Hepatocyte (in vitro differentiated cells): ENCODE results near the gene AFF2. TPM values are rescaled to one million over a fixed set of nuclear protein-coding genes. Genes with fewer than 3 reads are reported as not detected.

Source experiments
- DNase-seq: peaks from one replicate; pipeline ENCODE4 v3.0.0-alpha.2; 2016; ENCODE audit warnings: low spot score
- H2AFZ ChIP-seq: fragments of 200-600 bp; sonication (generic); 2 replicates; pipeline ENCODE4 v1.6.0; 2016; ENCODE audit warnings: antibody characterized with exemption, mild to moderate bottlenecking
- H3K27ac ChIP-seq: fragments of 200-600 bp; sonication (generic); 2 replicates; pipeline ENCODE4 v1.5.1; 2016; ENCODE audit warnings: mild to moderate bottlenecking
- H3K27me3 ChIP-seq: fragments of 200-600 bp; sonication (generic); 2 replicates; pipeline ENCODE4 v1.6.1; 2016
- H3K36me3 ChIP-seq: fragments of 200-600 bp; sonication (generic); replicated peaks from 2 replicates; pipeline ENCODE4 v1.5.1; 2016; ENCODE audit warnings: low read depth; ENCODE audit not compliant: insufficient read depth
- H3K4me1 ChIP-seq: fragments of 200-600 bp; sonication (generic); 2 replicates; pipeline ENCODE4 v1.5.1; 2016; ENCODE audit warnings: mild to moderate bottlenecking, moderate library complexity; ENCODE audit not compliant: insufficient read depth
- H3K4me2 ChIP-seq: fragments of 200-600 bp; sonication (generic); 2 replicates; pipeline ENCODE4 v1.6.0; 2016
- H3K4me3 ChIP-seq: fragments of 200-600 bp; sonication (generic); 2 replicates; pipeline ENCODE4 v1.5.1; 2016; ENCODE audit warnings: mild to moderate bottlenecking
- H3K79me2 ChIP-seq: fragments of 200-600 bp; sonication (generic); 2 replicates; pipeline ENCODE4 v1.6.0; 2017; ENCODE audit warnings: mild to moderate bottlenecking
- H3K9me2 ChIP-seq: fragments of 200-600 bp; sonication (generic); replicated peaks from 2 replicates; pipeline ENCODE4 v1.6.0; 2017; ENCODE audit warnings: mild to moderate bottlenecking; ENCODE audit not compliant: insufficient read depth
- H3K9me3 ChIP-seq: fragments of 200-600 bp; sonication (generic); 2 replicates; pipeline ENCODE4 v1.5.1; 2016; ENCODE audit warnings: low read depth, mild to moderate bottlenecking
- H4K20me1 ChIP-seq: fragments of 200-600 bp; sonication (generic); 2 replicates; pipeline ENCODE4 v1.6.0; 2016; ENCODE audit warnings: mild to moderate bottlenecking; ENCODE audit not compliant: insufficient read depth, poor library complexity, severe bottlenecking
- CTCF ChIP-seq: fragments of 200-600 bp; sonication (generic); IDR thresholded peaks from 2 replicates; pipeline ENCODE4 v1.5.1; 2016; ENCODE audit warnings: antibody characterized with exemption, mild to moderate bottlenecking; ENCODE audit not compliant: poor library complexity
- EZH2 ChIP-seq: fragments of 200-600 bp; sonication (generic); IDR thresholded peaks from 2 replicates; pipeline ENCODE4 v1.6.1; 2016; ENCODE audit warnings: antibody characterized with exemption, mild to moderate bottlenecking, borderline replicate concordance
- EZH2phosphoT487 ChIP-seq: fragments of 200-600 bp; sonication (generic); IDR thresholded peaks from one replicate; pipeline ENCODE4 v1.6.1; 2018; ENCODE audit warnings: antibody characterized with exemption, mild to moderate bottlenecking, low read depth, moderate library complexity; ENCODE audit not compliant: unreplicated experiment, severe bottlenecking
- WGBS: methylation state at CpG from one replicate; pipeline ENCODE4 v1.1.6; 2016; ENCODE audit warnings: low lambda C conversion rate; ENCODE audit errors: missing lambda C conversion rate; 5-methylcytosine and 5-hydroxymethylcytosine counted together
- polyA plus RNA-seq: library from polyadenylated mRNA; unstranded; fragments of >200 nt; fragmentation: Nextera tagmentation; extraction: Ambion mirVana; gene quantifications from 2 replicates; pipeline ENCODE4 v1.2.1, GENCODE V29; 2016
- total RNA-seq: library from RNA; depleted of rRNA; stranded (reverse); fragments of >200 nt; gene quantifications from 2 replicates; pipeline ENCODE4 v1.2.3, GENCODE V29; 2014

The AFF2 gene
- total and polyA plus RNA-seq, 2 experiments from 2014 or later = 2.1 to 6.5 TPM

GRCh38 chrX:148698221-148698620 lies 197.8 kb downstream of the AFF2 start:
- TF ChIP-seq EZH2phosphoT487 (no peak), EZH2 (no peak), CTCF (no peak)
- DNase-seq = no peak
- WGBS = 97% methylated on average over 3 of the region's 3 CpGs

GRCh38 chrX:148700021-148700420 lies 199.6 kb downstream of the AFF2 start:
- Histone ChIP-seq H3K4me2 (no peak overlapping the region), H4K20me1 (no peaks in the 10 kb centered on the region), H3K27me3 (no peaks in the 10 kb centered on the region), H3K36me3 (no peaks in the 10 kb centered on the region), H3K27ac (no peak overlapping the region), H3K9me3 (no peaks in the 10 kb centered on the region), H3K9me2 (no peaks in the 10 kb centered on the region), H3K4me1 (no peaks in the 10 kb centered on the region), H3K79me2 (no peaks in the 10 kb centered on the region), H3K4me3 (no peak overlapping the region), H2AFZ (no peak overlapping the region)
- no peak for DNase-seq
- TF ChIP-seq EZH2phosphoT487 = no peak
- TF ChIP-seq EZH2 = no peak
- TF ChIP-seq CTCF = no peak
- WGBS = 42% methylated on average over 2 of the region's 2 CpGs

More at GRCh38 chrX:148698221-148698620, 197.8 kb downstream of the AFF2 start:
- Histone ChIP-seq H3K27me3 (no peaks in the 10 kb centered on the region), H3K79me2 (no peaks in the 10 kb centered on the region), H3K9me3 (no peaks in the 10 kb centered on the region), H3K4me3 (no peak overlapping the region), H3K4me2 (no peak overlapping the region), H3K27ac (no peak overlapping the region), H3K9me2 (no peaks in the 10 kb centered on the region), H3K36me3 (no peaks in the 10 kb centered on the region), H4K20me1 (no peaks in the 10 kb centered on the region), H3K4me1 (no peaks in the 10 kb centered on the region), H2AFZ (no peak overlapping the region)

- Histone ChIP-seq H3K4me2 (no peak overlapping the region), H3K27me3 (no peaks in the 10 kb centered on the region), H3K36me3 (no peaks in the 10 kb centered on the region), H3K9me3 (no peaks in the 10 kb centered on the region), H3K9me2 (no peaks in the 10 kb centered on the region), H3K79me2 (no peaks in the 10 kb centered on the region), H3K27ac (no peak overlapping the region), H3K4me1 (no peaks in the 10 kb centered on the region), H4K20me1 (no peaks in the 10 kb centered on the region), H3K4me3 (no peak overlapping the region), H2AFZ (no peak overlapping the region)
- DNase-seq = no peak
- no peak for TF ChIP-seq EZH2phosphoT487
- no peak for TF ChIP-seq EZH2
- TF ChIP-seq CTCF = no peak
These were observed 213.6 kb downstream of the AFF2 start for GRCh38 chrX:148713981-148714380.

- Histone ChIP-seq H3K79me2 (no peaks in the 10 kb centered on the region), H3K27me3 (no peaks in the 10 kb centered on the region), H3K4me3 (no peak overlapping the region), H3K9me3 (no peaks in the 10 kb centered on the region), H3K36me3 (no peaks in the 10 kb centered on the region), H4K20me1 (no peaks in the 10 kb centered on the region), H3K4me2 (no peak overlapping the region), H2AFZ (no peak overlapping the region), H3K27ac (no peak overlapping the region), H3K4me1 (no peaks in the 10 kb centered on the region), H3K9me2 (no peaks in the 10 kb centered on the region)
- TF ChIP-seq EZH2phosphoT487 = no peak
- TF ChIP-seq CTCF = no peak
- no peak for TF ChIP-seq EZH2
- 84% methylated on average over 4 of the region's 4 CpGs for WGBS
- DNase-seq = no peak
These were observed 214.9 kb downstream of the AFF2 start for GRCh38 chrX:148715361-148715760.
